Neural cell (in vitro differentiated cells): ENCODE results near the gene TUB. TPM values are rescaled to one million over a fixed set of nuclear protein-coding genes. Genes with fewer than 3 reads are reported as not detected.

ENCODE experiments used
- H2AFZ ChIP-seq: fragments of 200-600, 300-800 bp; sonication (generic), shearing (Covaris generic); 2 replicates; pipeline ENCODE4 v1.6.0; 2014; ENCODE audit warnings: low read depth, mild to moderate bottlenecking, antibody characterized with exemption, low read length, moderate library complexity
- H3F3A ChIP-seq: fragments of 200-600 bp; shearing (Covaris generic); 2 replicates; pipeline ENCODE4 v1.6.1; 2016; ENCODE audit warnings: mild to moderate bottlenecking, moderate library complexity, mixed read lengths, antibody characterized with exemption, low read length; ENCODE audit not compliant: insufficient read depth, poor library complexity, severe bottlenecking
- H3K27ac ChIP-seq: fragments of 200-600, 300-800 bp; sonication (generic), shearing (Covaris generic); 2 replicates; pipeline ENCODE4 v1.5.1; 2014; ENCODE audit warnings: mild to moderate bottlenecking, low read length, moderate library complexity
- H3K27me3 ChIP-seq: fragments of 300-800, 200-600 bp; sonication (generic), shearing (Covaris generic); 2 replicates; pipeline ENCODE4 v1.6.0; 2014; ENCODE audit warnings: mild to moderate bottlenecking, low read depth, low read length, moderate library complexity; ENCODE audit not compliant: insufficient read depth
- H3K36me3 ChIP-seq: fragments of 300-800, 200-600 bp; sonication (generic), shearing (Covaris generic); 2 replicates; pipeline ENCODE4 v1.5.1; 2014; ENCODE audit warnings: mild to moderate bottlenecking, antibody characterized with exemption, low read length, moderate library complexity; ENCODE audit not compliant: insufficient read depth
- H3K4me2 ChIP-seq: fragments of 300-800, 200-600 bp; sonication (generic), shearing (Covaris generic); 2 replicates; pipeline ENCODE4 v1.6.0; 2014; ENCODE audit warnings: mild to moderate bottlenecking, low read length
- H3K4me3 ChIP-seq: fragments of 300-800, 200-600 bp; sonication (generic), shearing (Covaris generic); 2 replicates; pipeline ENCODE4 v1.5.1; 2014; ENCODE audit warnings: mild to moderate bottlenecking, low read length, moderate library complexity
- H3K79me2 ChIP-seq: fragments of 200-600 bp; shearing (Covaris generic); replicated peaks from 2 replicates; pipeline ENCODE4 v1.6.0; 2014; ENCODE audit warnings: mild to moderate bottlenecking, low read length, moderate library complexity; ENCODE audit not compliant: insufficient read depth
- H3K9ac ChIP-seq: fragments of 300-800, 200-600 bp; sonication (generic), shearing (Covaris generic); 2 replicates; pipeline ENCODE4 v1.6.1; 2016; ENCODE audit warnings: mild to moderate bottlenecking, low read length, mixed read lengths
- H3K9me2 ChIP-seq: fragments of 200-600 bp; shearing (Covaris generic); 2 replicates; pipeline ENCODE4 v1.6.1; 2016; ENCODE audit warnings: mild to moderate bottlenecking, low read length, mixed read lengths; ENCODE audit not compliant: insufficient read depth
- H3K9me3 ChIP-seq: fragments of 200-600, 300-800 bp; sonication (generic), shearing (Covaris generic); 2 replicates; pipeline ENCODE4 v1.6.1; 2016; ENCODE audit warnings: mild to moderate bottlenecking, mixed run types, low read length, moderate library complexity, mixed read lengths
- H4K20me1 ChIP-seq: fragments of 200-600 bp; shearing (Covaris generic); 2 replicates; pipeline ENCODE4 v1.6.1; 2016; ENCODE audit warnings: mild to moderate bottlenecking, mixed run types; ENCODE audit not compliant: insufficient read depth
- CTCF ChIP-seq: fragments of 450-650 bp; IDR thresholded peaks from 2 replicates; pipeline ENCODE4 v1.5.1; 2014; ENCODE audit warnings: antibody characterized with exemption, mild to moderate bottlenecking, moderate library complexity; ENCODE audit not compliant: poor library complexity, severe bottlenecking
- EP300 ChIP-seq: fragments of 450-650 bp; conservative IDR thresholded peaks from 2 replicates; pipeline ENCODE4 v1.6.1; 2014; ENCODE audit warnings: antibody characterized with exemption, mild to moderate bottlenecking, moderate library complexity; ENCODE audit not compliant: poor library complexity, severe bottlenecking
- EZH2 ChIP-seq: fragments of 200-600, 300-800 bp; shearing (Covaris generic), sonication (generic); IDR thresholded peaks from 2 replicates; pipeline ENCODE4 v1.6.1; 2014; ENCODE audit warnings: antibody characterized with exemption, low read length, borderline replicate concordance, mild to moderate bottlenecking; ENCODE audit not compliant: insufficient read depth, poor library complexity, severe bottlenecking
- MXI1 ChIP-seq: fragments of 450-650 bp; conservative IDR thresholded peaks from 2 replicates; pipeline ENCODE4 v1.6.1; 2014; ENCODE audit warnings: antibody characterized with exemption, mild to moderate bottlenecking; ENCODE audit not compliant: poor library complexity, severe bottlenecking
- POLR2AphosphoS5 ChIP-seq: IDR thresholded peaks from 2 replicates; pipeline ENCODE4 v1.6.1; 2012
- RAD21 ChIP-seq: fragments of 450-650 bp; conservative IDR thresholded peaks from 2 replicates; pipeline ENCODE4 v1.6.1; 2014; ENCODE audit warnings: antibody characterized with exemption, mild to moderate bottlenecking, moderate library complexity
- REST ChIP-seq: IDR thresholded peaks from 2 replicates; pipeline ENCODE4 v1.6.1; 2012; ENCODE audit warnings: borderline replicate concordance
- SMC3 ChIP-seq: fragments of 450-650 bp; conservative IDR thresholded peaks from 2 replicates; pipeline ENCODE4 v1.6.1; 2014; ENCODE audit warnings: antibody characterized with exemption, mild to moderate bottlenecking, moderate library complexity; ENCODE audit not compliant: poor library complexity
- TAF1 ChIP-seq: IDR thresholded peaks from 2 replicates; pipeline ENCODE4 v1.6.1; 2012; ENCODE audit warnings: low read depth
- polyA plus RNA-seq: library from polyadenylated mRNA; depleted of rRNA; stranded (reverse); fragments of >200 nt; gene quantifications from 2 replicates; pipeline ENCODE4 v1.2.3, GENCODE V29; 2014

Gene TUB
- polyA plus RNA-seq, 1 donor from 2014 or later, result 125 TPM

- Histone ChIP-seq H3K27ac (no peak overlapping the region), H3K4me2 (no peak overlapping the region), H3K36me3 (peaks cover 5% of the 10 kb centered on the region), H2AFZ (no peak overlapping the region), H4K20me1 (no peaks in the 10 kb centered on the region), H3K4me3 (no peak overlapping the region), H3K79me2 (no peaks in the 10 kb centered on the region), H3K27me3 (no peaks in the 10 kb centered on the region), H3K9me2 (no peaks in the 10 kb centered on the region), H3K9me3 (no peaks in the 10 kb centered on the region), H3F3A (no peaks in the 10 kb centered on the region), H3K9ac (no peak overlapping the region)
- TF ChIP-seq POLR2AphosphoS5, result no peak
- TF ChIP-seq EP300, result no peak
- no peak for TF ChIP-seq SMC3
- no peak for TF ChIP-seq MXI1
- no peak for TF ChIP-seq CTCF
These were observed 19.6 kb downstream of the TUB start for GRCh38 chr11:8100605-8101004.

GRCh38 chr11:8101421-8101820, 20.4 kb downstream of the TUB start:
- peaks cover 5% of the 10 kb centered on the region for H3K36me3 ChIP-seq
- H3K4me3 ChIP-seq, result no peak overlapping the region
- H4K20me1 ChIP-seq, result no peaks in the 10 kb centered on the region
- no peak for TF ChIP-seq TAF1
- TF ChIP-seq RAD21, result no peak
- no peak for TF ChIP-seq POLR2AphosphoS5
- TF ChIP-seq CTCF, result no peak
- TF ChIP-seq REST, result no peak
- TF ChIP-seq EP300, result no peak
- no peak for TF ChIP-seq MXI1
- TF ChIP-seq SMC3, result no peak
- TF ChIP-seq EZH2, result no peak
- no peaks in the 10 kb centered on the region for H3K79me2 ChIP-seq
- no peaks in the 10 kb centered on the region for H3K9me3 ChIP-seq
- no peak overlapping the region for H3K9ac ChIP-seq
- H2AFZ ChIP-seq, result no peak overlapping the region
- no peak overlapping the region for H3K4me2 ChIP-seq
- H3K27ac ChIP-seq, result no peak overlapping the region
- H3K9me2 ChIP-seq, result no peaks in the 10 kb centered on the region
- no peaks in the 10 kb centered on the region for H3K27me3 ChIP-seq
- no peaks in the 10 kb centered on the region for H3F3A ChIP-seq
